ENCODE measurements around the gene MDP1.

Gene MDP1

GRCh38 chr14:24240110-24240918 is 24.4 kb upstream of the MDP1 start:
- H3K4me2 ChIP-seq (ENCODE audit: low read depth, low read length): no peak overlapping the region
- peaks cover 11% of the 10 kb centered on the region; the same call in 1 of the 2 replicates for H3K4me1 ChIP-seq (ENCODE audit: low read length)
- no peak overlapping the region for H3K27ac ChIP-seq (ENCODE audit: low read length)
- no peaks in the 10 kb centered on the region for H4K20me1 ChIP-seq (ENCODE audit: insufficient read depth, low read length)
- H3K9me3 ChIP-seq (replicated peaks; ENCODE audit: insufficient read depth, low read length): no peaks in the 10 kb centered on the region
- H3K79me2 ChIP-seq (ENCODE audit: low read length): peaks cover 22% of the 10 kb centered on the region
- H2AFZ ChIP-seq (ENCODE audit: low read length): no peak overlapping the region
- H3K9me2 ChIP-seq (replicated peaks; ENCODE audit: insufficient read depth, low read length): no peaks in the 10 kb centered on the region
- peaks cover 11% of the 10 kb centered on the region; the same call in 1 of the 2 replicates for H3F3A ChIP-seq (ENCODE audit: insufficient read depth, low read length)
- TF ChIP-seq EZH2 (optimal IDR thresholded peaks at IDR 0.05; ENCODE audit: low read depth, low read length) (no peak), EZH2phosphoT487 (IDR thresholded peaks at IDR 0.05; ENCODE audit: low read length) (no peak), CTCF (IDR thresholded peaks at IDR 0.05; ENCODE audit: low read length) (no peak)
- no peaks in the 10 kb centered on the region for H3K27me3 ChIP-seq (replicated peaks; ENCODE audit: insufficient read depth, low read length)
- H3K4me3 ChIP-seq (ENCODE audit: low read length): no peak overlapping the region
- H3K9ac ChIP-seq (ENCODE audit: low read length): no peak overlapping the region
- no peak for DNase-seq
- H3K36me3 ChIP-seq (replicated peaks; ENCODE audit: insufficient read depth, low read length): no peaks in the 10 kb centered on the region

GRCh38 chr14:24238527-24239037 is 22.7 kb upstream of the MDP1 start:
- H4K20me1 ChIP-seq (ENCODE audit: insufficient read depth, low read length): no peaks in the 10 kb centered on the region
- H3K9ac ChIP-seq (ENCODE audit: low read length): no peak overlapping the region
- no peaks in the 10 kb centered on the region for H3K9me2 ChIP-seq (replicated peaks; ENCODE audit: insufficient read depth, low read length)
- no peak overlapping the region for H2AFZ ChIP-seq (ENCODE audit: low read length)
- H3K79me2 ChIP-seq (ENCODE audit: low read length): peaks cover 27% of the 10 kb centered on the region
- no peak overlapping the region for H3K4me2 ChIP-seq (ENCODE audit: low read depth, low read length)
- no peak for TF ChIP-seq EZH2 (optimal IDR thresholded peaks at IDR 0.05; ENCODE audit: low read depth, low read length)
- H3K4me1 ChIP-seq (ENCODE audit: low read length): peaks cover 10% of the 10 kb centered on the region
- no peak overlapping the region for H3K4me3 ChIP-seq (ENCODE audit: low read length)
- H3K27ac ChIP-seq (ENCODE audit: low read length): no peak overlapping the region
- no peak for DNase-seq
- peaks cover 10% of the 10 kb centered on the region; the same call in 1 of the 2 replicates for H3F3A ChIP-seq (ENCODE audit: insufficient read depth, low read length)
- no peaks in the 10 kb centered on the region for H3K36me3 ChIP-seq (replicated peaks; ENCODE audit: insufficient read depth, low read length)
- H3K27me3 ChIP-seq (replicated peaks; ENCODE audit: insufficient read depth, low read length): no peaks in the 10 kb centered on the region
- no peaks in the 10 kb centered on the region for H3K9me3 ChIP-seq (replicated peaks; ENCODE audit: insufficient read depth, low read length)

- Histone ChIP-seq H3K4me1 (ENCODE audit: low read length) (peaks cover 10% of the 10 kb centered on the region), H3K9me3 (replicated peaks; ENCODE audit: insufficient read depth, low read length) (no peaks in the 10 kb centered on the region), H4K20me1 (ENCODE audit: insufficient read depth, low read length) (no peaks in the 10 kb centered on the region), H3K27me3 (replicated peaks; ENCODE audit: insufficient read depth, low read length) (no peaks in the 10 kb centered on the region), H2AFZ (ENCODE audit: low read length) (no peak overlapping the region), H3K4me3 (ENCODE audit: low read length) (no peak overlapping the region), H3K36me3 (replicated peaks; ENCODE audit: insufficient read depth, low read length) (no peaks in the 10 kb centered on the region), H3F3A (ENCODE audit: insufficient read depth, low read length) (peaks cover 6% of the 10 kb centered on the region; the same call in 1 of the 2 replicates), H3K4me2 (ENCODE audit: low read depth, low read length) (no peak overlapping the region), H3K9me2 (replicated peaks; ENCODE audit: insufficient read depth, low read length) (no peaks in the 10 kb centered on the region), H3K27ac (ENCODE audit: low read length) (no peak overlapping the region), H3K9ac (ENCODE audit: low read length) (no peak overlapping the region), H3K79me2 (ENCODE audit: low read length) (peaks cover 32% of the 10 kb centered on the region)
- DNase-seq: no peak
- TF ChIP-seq EZH2 (optimal IDR thresholded peaks at IDR 0.05; ENCODE audit: low read depth, low read length) (no peak), EZH2phosphoT487 (IDR thresholded peaks at IDR 0.05; ENCODE audit: low read length) (no peak), CTCF (IDR thresholded peaks at IDR 0.05; ENCODE audit: low read length) (no peak)
Observed at GRCh38 chr14:24238123-24238522, 22.3 kb upstream of the MDP1 start.

Data from MM.1S (cell line).